SKM-1 treated with dmso at 0.1 percent for 144 hours (cell line): Measurements from ENCODE around the gene ADAMTS6.
"Not testable (repeated sequence)": the region's sequence is repeated elsewhere in the genome, so short reads cannot be mapped to it uniquely, and the experiment has no call there.

Source experiments
- DNase-seq: peaks from one replicate; lab custom pipeline; 2025; ENCODE audit not compliant: unreplicated experiment; lab: John Stamatoyannopoulos, UW

ADAMTS6 gene

GRCh38 chr5:65481635-65482295, at the start of gene ADAMTS6:
ADAMTS6 (minus strand) TSS chr5:65481920; CDS start chr5:65473673, 8,247 bp downstream.
- peak; percentile 63 for DNase-seq

GRCh38 chr5:65530904-65531303, 49.2 kb upstream of the ADAMTS6 start:
- no peak for DNase-seq

GRCh38 chr5:65525726-65526125, 44.0 kb upstream of the ADAMTS6 start:
- DNase-seq, result no peak

GRCh38 chr5:65512170-65512937, 30.6 kb upstream of the ADAMTS6 start:
- DNase-seq, result no peak

GRCh38 chr5:65508978-65509377, 27.3 kb upstream of the ADAMTS6 start:
- DNase-seq, result no peak

GRCh38 chr5:65506961-65507360, 25.2 kb upstream of the ADAMTS6 start:
- no peak for DNase-seq

GRCh38 chr5:65489119-65489518, 7.4 kb upstream of the ADAMTS6 start:
- DNase-seq, result no peak

- DNase-seq, result not testable (repeated sequence)
These were observed 6.4 kb upstream of the ADAMTS6 start for GRCh38 chr5:65488038-65488687.

GRCh38 chr5:65486803-65487202, 5.1 kb upstream of the ADAMTS6 start:
- DNase-seq, result not testable (repeated sequence)

- no peak for DNase-seq
These were observed 3.7 kb upstream of the ADAMTS6 start for GRCh38 chr5:65485405-65485804.

GRCh38 chr5:65483546-65484346, 2.0 kb upstream of the ADAMTS6 start:
- DNase-seq, result peak; percentile 59

GRCh38 chr5:65482736-65483545, 1.2 kb upstream of the ADAMTS6 start:
- no peak for DNase-seq

- peak; percentile 29 for DNase-seq
These were observed 596 bp upstream of the ADAMTS6 start for GRCh38 chr5:65482296-65482735.

- DNase-seq, result no peak
These were observed 544 bp downstream of the ADAMTS6 start for GRCh38 chr5:65481171-65481581.

GRCh38 chr5:65480306-65480865, 1.3 kb downstream of the ADAMTS6 start:
- peak; percentile 37 for DNase-seq

GRCh38 chr5:65479527-65479926, 2.2 kb downstream of the ADAMTS6 start:
- DNase-seq, result no peak

- DNase-seq, result no peak
These were observed 3.4 kb downstream of the ADAMTS6 start for GRCh38 chr5:65478336-65478735.

- no peak for DNase-seq
These were observed 5.8 kb downstream of the ADAMTS6 start for GRCh38 chr5:65475895-65476294.

- no peak for DNase-seq
These were observed 6.4 kb downstream of the ADAMTS6 start for GRCh38 chr5:65475336-65475735.
